GF-D8 (cell line): ENCODE data around the gene CUL4A.

Source experiments
- DNase-seq: peaks from one replicate; lab custom pipeline; 2025; lab: John Stamatoyannopoulos, UW

CUL4A gene

DNA sequence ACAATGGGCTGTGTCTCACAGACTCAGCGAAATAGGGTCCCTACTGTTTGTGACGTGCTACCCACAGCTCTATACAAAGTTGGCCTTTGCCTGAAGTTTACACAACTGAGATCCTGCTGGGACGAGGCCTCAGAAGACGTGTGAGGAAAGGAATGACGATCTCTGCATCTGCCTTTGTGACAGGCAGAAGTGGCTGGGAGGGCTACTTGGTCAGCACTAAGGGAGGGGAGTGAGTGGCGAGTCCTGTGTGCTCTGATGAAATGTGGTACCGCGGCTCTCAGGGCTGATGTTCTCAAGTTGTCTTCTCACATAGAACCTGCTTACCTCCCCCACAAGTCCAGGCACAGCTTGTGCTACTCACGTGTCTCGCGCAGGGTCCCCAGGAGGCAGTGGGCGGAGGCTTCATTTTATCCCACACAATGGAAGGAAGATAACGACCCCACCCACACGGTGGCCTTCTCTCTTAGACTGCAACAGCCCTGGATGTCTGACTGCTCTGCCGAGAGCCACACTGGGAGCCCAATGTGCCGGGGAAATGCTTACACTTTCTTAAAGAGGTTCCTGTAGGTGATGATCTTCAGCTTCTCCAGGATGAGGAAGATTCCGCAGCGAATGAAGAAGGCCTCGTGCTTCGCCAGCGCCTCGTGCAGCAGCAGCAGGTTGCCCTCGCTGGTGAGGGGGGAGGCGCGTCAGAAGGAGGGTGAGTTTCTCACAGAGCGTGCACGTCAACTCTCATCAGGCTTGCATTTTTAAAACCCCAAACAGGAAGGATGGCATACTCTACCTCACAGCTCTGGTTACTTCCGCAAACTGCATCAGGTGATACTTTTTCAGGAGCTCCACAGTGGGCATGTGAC, 29.8 kb upstream of the CUL4A start:
- no peak for DNase-seq

DNA sequence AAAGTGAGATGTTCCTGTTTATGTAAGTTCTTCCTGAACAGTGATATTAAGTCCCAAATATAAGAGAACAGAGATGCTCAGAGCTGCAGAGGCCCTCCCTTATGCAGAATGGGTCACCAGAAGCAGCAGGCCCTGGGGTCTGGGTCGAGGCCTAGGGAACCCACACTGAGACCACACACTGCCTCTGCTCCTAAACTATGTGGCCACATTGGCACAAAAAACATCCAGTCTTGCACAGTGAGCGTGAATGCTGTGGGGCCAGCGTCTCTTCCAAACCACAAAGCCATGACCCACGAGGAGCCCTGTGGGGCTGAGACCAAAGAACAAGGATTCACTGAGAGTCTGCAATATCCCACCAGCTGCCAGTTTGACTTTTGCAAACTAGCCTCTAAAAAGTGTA, 27.4 kb upstream of the CUL4A start:
- no peak for DNase-seq

- no peak for DNase-seq
These were observed 25.8 kb upstream of the CUL4A start for GRCh38 chr13:113183450-113184129.

- no peak for DNase-seq
These were observed 24.6 kb upstream of the CUL4A start for GRCh38 chr13:113184568-113185440.

DNA sequence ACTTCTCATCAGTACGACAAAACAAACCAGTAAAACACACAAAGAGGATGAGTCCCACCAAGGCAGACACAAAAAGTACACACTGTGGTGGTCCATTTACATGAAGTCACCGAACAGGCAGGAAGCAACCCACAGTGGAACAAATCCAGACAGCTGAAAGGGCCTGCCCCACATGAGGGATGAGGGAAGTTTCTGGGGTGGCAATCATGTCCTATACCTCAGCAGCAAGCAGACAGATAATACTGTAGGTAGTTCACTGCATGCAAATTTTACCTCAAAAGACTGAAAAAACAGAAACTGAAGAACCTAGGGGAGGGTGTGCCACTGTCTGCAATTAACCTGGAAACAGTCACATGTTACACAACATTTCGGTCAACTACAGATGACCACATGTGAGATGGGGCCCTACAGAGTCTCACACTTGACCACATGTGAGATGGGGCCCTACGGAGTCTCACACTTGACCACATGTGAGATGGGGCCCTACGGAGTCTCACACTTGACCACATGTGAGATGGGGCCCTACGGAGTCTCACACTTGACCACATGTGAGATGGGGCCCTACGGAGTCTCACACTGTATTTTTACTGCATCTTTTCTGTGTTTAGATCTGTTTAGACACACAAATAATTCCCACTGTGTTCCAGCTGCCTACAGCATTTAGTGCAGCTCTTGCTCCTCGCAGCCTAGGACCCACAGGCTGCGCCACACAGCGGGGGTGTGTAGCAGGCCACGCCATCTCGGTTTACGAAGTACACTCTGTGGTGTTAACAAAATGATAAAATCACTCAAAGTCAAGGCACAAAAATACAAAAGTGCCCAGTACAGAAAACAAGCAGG, 23.1 kb upstream of the CUL4A start:
- no peak for DNase-seq

DNA sequence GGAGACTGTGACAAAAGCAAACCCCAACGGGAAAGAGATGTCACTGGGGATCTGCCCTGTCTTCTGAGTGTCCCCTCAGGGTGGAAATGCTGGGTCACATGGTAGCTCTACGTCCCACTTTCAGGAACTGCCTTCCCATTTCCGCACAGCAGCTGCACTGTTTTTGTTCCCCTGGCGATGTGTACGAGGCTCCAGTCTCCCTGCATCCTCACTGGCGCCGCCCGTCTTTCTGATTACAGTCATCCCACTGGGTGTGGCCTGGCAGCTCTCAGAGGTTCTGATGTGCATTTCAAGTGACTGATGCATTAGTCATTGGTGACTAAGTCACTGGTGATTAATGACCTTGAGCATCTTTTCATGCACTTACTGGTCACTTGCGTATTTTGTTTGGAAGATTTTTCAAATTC, 22.1 kb upstream of the CUL4A start:
- no peak for DNase-seq

- no peak for DNase-seq
These were observed 21.3 kb upstream of the CUL4A start for GRCh38 chr13:113187883-113188665.

DNA sequence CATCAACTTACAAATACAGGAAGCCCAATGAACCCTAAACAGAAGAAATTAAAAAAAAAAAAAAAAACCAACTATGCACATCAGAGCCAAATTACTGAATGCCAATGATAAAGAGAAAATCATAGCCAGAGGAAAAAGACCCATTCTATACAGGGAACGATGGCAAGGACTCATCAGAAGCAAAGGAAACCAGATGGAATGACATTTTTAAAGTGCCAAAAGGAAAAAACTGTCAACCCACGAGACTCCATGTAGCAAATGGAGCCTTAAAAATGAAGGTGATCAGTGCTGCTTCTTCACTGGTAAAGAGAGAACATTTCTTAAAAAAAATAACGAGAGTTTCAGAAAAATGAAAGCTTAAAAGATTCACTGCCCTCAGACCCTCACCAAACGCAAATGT, 19.2 kb upstream of the CUL4A start:
- no peak for DNase-seq

DNA sequence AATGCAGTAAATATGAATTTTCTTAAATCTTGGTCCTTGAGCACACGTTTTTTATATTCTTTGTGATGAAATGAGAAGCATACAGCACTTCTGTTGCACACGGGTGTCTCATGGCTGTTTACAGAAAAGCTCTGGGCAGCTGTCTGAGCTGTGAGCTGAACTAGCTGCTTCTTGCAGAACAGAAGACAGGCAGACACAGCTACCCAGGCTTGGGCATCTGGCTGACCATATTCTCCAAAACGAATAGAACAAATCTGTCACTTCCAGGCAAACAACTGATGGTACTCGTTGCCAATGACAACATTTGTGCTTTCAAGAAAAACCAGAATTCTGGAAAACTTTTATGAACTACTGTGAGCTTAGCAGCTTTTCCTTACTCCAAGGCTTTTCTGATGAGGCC, 17.1 kb upstream of the CUL4A start:
- no peak for DNase-seq

DNA sequence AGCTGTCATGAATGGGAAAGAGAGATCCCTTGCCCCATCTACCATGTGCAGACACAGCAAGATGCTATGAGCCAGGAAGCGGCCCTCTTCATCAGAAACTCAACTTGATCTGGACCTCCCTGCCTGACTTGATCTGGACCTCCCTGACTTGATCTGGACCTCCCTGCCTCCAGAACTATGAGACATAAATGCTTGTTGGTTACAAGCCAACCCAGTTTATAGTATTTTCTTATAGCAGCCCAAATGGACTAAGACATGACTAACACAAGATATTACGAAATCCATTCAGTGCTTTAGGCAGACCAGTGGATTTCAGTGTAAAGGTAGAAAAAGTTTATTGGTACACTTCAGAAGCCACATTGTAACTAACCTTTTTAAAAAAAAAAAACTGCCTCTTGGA, 16.5 kb upstream of the CUL4A start:
- DNase-seq, result no peak

GRCh38 chr13:113195360-113195759, 14.1 kb upstream of the CUL4A start:
- no peak for DNase-seq

DNA sequence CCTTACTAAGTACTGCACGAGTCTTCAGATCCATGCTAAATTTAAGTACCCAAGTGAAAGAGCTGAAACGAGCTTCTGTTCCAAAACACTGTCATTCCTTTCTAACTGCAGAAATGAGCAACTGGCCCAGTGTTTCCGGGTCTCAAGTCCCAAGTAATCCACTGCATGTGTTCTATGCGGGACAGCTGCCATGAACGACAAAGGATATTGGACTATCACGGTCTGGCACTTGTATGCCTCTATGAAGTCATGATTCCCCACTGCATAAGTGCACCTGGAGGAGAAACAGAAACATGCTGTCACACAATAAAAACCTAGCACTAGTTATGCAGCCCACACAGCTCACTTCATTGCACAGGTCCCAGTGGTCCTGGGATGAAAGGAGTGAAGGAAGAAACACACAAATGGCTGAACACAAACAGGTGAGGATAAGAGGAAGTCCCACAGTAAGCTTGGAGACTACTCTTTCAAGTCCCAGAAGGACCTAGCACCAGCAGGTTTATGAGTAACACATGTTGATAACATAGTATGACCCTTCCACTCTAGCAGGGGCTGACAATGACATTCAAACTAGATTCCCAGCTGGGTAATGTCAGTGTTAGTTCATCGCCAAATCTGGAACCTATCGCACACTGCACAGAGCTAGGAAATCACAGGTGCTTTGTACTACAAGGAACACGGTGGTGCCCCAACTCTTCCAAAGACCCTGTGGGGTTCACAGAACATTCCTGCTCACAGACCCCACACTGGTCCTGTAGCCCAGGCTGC, 12.3 kb upstream of the CUL4A start:
- DNase-seq, result no peak

- DNase-seq, result no peak
These were observed 7.6 kb upstream of the CUL4A start for GRCh38 chr13:113201815-113202214.

- DNase-seq, result no peak
These were observed 6.5 kb upstream of the CUL4A start for GRCh38 chr13:113202912-113203311.

GRCh38 chr13:113203507-113204377, 5.7 kb upstream of the CUL4A start:
- DNase-seq, result no peak

- DNase-seq, result no peak
These were observed 5.1 kb upstream of the CUL4A start for GRCh38 chr13:113204378-113204734.

- no peak for DNase-seq
These were observed 3.9 kb upstream of the CUL4A start for GRCh38 chr13:113205428-113205931.

DNA sequence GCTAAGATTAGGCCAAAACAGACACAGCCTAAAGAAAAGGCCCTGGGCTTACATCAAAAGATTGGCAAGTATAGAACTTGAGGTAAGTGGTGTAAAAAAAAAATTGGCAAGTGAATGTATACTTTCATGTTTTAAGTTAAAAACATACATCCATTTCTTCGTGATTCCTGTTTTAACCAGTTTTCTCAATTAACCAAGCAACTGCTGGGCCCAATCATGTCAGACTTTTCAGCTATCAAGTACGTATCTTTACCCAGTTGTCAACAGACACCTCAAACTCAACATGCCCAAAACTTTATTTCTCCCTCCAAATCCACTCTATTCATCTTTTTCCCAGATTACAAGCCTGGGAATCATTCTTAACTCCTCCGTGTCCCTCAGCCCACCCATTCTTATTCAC, 2.0 kb upstream of the CUL4A start:
- DNase-seq, result no peak

GRCh38 chr13:113207890-113208420, 1.5 kb upstream of the CUL4A start:
- DNase-seq, result no peak
